NCI-H187 treated with DMSO at 0.1 percent for 48 hours (cell line): Measurements from ENCODE around the gene CCR7.

ENCODE experiments used
- DNase-seq: peaks from one replicate; lab custom pipeline; 2025; lab: John Stamatoyannopoulos, UW

CCR7 gene

GRCh38 chr17:40564883-40565768 lies at the start of gene CCR7:
CCR7 (minus strand) TSS chr17:40565472; CDS start chr17:40565409, 63 bp downstream.
- no peak for DNase-seq

GRCh38 chr17:40614431-40615067 lies 49.3 kb upstream of the CCR7 start:
- no peak for DNase-seq

- no peak for DNase-seq
These were observed 48.3 kb upstream of the CCR7 start for GRCh38 chr17:40613467-40614154.

- DNase-seq = no peak
These were observed 47.5 kb upstream of the CCR7 start for GRCh38 chr17:40612599-40613244.

- DNase-seq = no peak
These were observed 46.7 kb upstream of the CCR7 start for GRCh38 chr17:40611840-40612474.

GRCh38 chr17:40610359-40610758 lies 45.1 kb upstream of the CCR7 start:
- DNase-seq = no peak

GRCh38 chr17:40608061-40608581 lies 42.8 kb upstream of the CCR7 start:
- DNase-seq = no peak

GRCh38 chr17:40607641-40608040 lies 42.4 kb upstream of the CCR7 start:
- DNase-seq = no peak

- no peak for DNase-seq
These were observed 41.5 kb upstream of the CCR7 start for GRCh38 chr17:40606548-40607353.

GRCh38 chr17:40605306-40605705 lies 40.0 kb upstream of the CCR7 start:
- DNase-seq = no peak

- no peak for DNase-seq
These were observed 39.2 kb upstream of the CCR7 start for GRCh38 chr17:40604327-40605080.

GRCh38 chr17:40602445-40603443 lies 37.5 kb upstream of the CCR7 start:
- DNase-seq = no peak

- DNase-seq = no peak
These were observed 35.3 kb upstream of the CCR7 start for GRCh38 chr17:40600486-40601046.

- DNase-seq = no peak
These were observed 34.1 kb upstream of the CCR7 start for GRCh38 chr17:40599468-40599763.

GRCh38 chr17:40598619-40599467 lies 33.6 kb upstream of the CCR7 start:
- no peak for DNase-seq

- DNase-seq = no peak
These were observed 33.0 kb upstream of the CCR7 start for GRCh38 chr17:40598301-40598618.

- DNase-seq = no peak
These were observed 32.5 kb upstream of the CCR7 start for GRCh38 chr17:40597556-40598300.
